ENCODE data around the gene KRT15.

Gene KRT15

DNA sequence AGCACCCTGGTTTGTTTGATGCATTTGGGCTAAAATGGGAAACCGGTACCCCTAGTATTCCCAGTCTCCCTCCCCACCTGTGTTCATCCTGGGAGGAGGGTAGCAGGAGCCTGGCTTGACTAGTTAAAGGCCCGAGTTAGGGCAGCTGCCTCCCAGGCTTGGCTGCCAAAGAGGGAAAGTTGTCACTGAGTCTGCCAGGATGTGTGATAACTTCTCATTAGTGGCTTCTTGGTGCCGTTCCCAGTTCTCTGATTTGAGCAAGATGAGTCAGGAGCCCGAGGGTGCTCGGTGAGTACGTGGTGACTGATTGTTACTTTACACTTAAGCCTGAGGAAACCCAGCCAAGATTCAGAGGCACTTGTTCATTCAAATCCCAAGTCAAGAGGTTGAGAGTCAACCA is 54.0 kb downstream of the KRT15 start:
- peak; percentile 67 to 90 for DNase-seq (ENCODE audit: low read depth in 2 of 2)
- TF ChIP-seq, protein P1, sequence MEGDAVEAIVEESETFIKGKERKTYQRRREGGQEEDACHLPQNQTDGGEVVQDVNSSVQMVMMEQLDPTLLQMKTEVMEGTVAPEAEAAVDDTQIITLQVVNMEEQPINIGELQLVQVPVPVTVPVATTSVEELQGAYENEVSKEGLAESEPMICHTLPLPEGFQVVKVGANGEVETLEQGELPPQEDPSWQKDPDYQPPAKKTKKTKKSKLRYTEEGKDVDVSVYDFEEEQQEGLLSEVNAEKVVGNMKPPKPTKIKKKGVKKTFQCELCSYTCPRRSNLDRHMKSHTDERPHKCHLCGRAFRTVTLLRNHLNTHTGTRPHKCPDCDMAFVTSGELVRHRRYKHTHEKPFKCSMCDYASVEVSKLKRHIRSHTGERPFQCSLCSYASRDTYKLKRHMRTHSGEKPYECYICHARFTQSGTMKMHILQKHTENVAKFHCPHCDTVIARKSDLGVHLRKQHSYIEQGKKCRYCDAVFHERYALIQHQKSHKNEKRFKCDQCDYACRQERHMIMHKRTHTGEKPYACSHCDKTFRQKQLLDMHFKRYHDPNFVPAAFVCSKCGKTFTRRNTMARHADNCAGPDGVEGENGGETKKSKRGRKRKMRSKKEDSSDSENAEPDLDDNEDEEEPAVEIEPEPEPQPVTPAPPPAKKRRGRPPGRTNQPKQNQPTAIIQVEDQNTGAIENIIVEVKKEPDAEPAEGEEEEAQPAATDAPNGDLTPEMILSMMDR (IDR thresholded peaks at IDR 0.05; ENCODE audit: low read depth, low read length), result no peak
- H3K4me3 ChIP-seq (replicated peaks in 1 of 2; ENCODE audit: low read depth in 2 of 2, low read length in 2 of 2), result no peak overlapping the region

DNA sequence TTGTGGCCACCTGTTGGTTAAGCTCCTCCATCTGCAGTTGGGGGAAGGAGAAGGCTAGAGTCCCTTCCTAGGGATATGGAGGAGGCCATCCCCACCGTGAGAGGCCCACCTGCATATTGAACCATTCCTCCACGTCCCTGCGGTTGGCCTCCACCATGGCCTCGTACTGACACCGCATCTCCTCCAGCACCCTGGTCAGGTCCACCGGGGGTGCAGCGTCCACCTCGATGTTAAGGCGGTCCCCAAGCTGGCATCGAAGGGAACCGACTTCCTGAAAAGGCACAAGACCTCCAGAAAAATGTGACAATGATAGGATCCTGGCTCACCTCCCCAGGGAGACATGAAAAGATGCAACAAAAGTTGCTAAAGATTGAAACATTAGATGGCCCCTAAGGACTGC is 54.5 kb downstream of the KRT15 start:
- H3K4me3 ChIP-seq (replicated peaks in 1 of 2; ENCODE audit: low read depth in 2 of 2, low read length in 2 of 2), result no peak overlapping the region
- no peak for DNase-seq (ENCODE audit: low read depth in 2 of 2)

DNA sequence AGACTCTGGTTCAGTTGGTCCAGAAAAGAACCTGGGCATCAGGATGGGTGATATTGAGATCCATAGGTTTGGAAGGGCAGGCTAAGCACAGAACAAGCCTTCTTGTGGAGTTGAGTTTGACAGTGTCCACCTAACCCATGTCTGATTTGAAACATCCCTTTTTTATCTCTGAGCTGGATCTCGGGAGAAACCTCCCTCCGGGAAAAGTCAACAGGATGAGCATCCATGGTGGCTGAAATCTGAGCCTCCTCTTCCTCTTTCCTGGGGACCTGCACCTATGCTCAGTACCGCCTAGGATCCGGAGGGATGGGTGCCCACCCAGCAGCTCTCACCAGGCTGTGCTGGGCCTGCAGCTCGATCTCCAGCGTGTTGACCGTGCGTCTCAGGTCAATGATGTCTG is 54.9 kb downstream of the KRT15 start:
- H3K4me3 ChIP-seq (replicated peaks in 1 of 2; ENCODE audit: low read depth in 2 of 2, low read length in 2 of 2), result no peak overlapping the region
- no peak for DNase-seq (ENCODE audit: low read depth in 2 of 2)
- TF ChIP-seq, protein P1 (IDR thresholded peaks at IDR 0.05; ENCODE audit: low read depth, low read length), result no peak

More for the DNA sequence above, 54.5 kb downstream of the KRT15 start:
- TF ChIP-seq, protein P1 (IDR thresholded peaks at IDR 0.05; ENCODE audit: low read depth, low read length), result no peak
